ENCODE measurements around the gene KRT16. TPM values are rescaled to one million over a fixed set of nuclear protein-coding genes. Genes with fewer than 3 reads are reported as not detected.

The KRT16 gene
- total RNA-seq, 1 donor from 2014 or later = 0.40 TPM

DNA sequence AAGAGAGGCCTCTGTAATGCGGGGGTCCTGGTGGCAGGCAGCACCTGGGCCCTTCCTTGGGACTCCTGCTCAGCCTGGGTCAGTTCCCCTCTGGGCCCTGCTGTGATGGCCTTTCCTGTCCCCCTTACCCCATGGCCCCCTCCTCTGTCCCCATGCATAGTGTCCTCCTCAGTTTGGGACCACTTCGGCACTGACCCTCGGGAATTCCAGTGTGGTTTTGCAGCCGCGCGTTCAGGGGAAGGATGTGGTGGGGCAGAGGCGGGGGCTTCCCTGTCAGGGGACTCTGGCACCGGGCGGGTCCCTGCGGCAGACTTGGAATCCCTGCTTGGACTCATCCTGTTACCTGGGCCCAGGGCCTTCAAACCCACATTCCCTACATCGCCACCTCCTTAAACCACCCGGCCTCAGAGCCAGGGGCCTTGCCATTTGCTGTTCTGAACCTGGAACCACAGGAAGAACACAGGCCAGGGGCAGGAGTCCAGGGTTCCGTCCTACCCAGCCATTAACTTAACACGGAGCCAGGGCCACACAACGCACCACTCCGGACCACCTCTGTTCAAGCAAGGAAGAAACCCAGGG, 44.7 kb upstream of the KRT16 start:
- H3K27me3 Mint-ChIP-seq (ENCODE audit: low read depth) = no peaks in the 10 kb centered on the region
- no peaks in the 10 kb centered on the region for H3K36me3 Mint-ChIP-seq
- no peak for DNase-seq (ENCODE audit: low spot score in 2 of 2, unreplicated experiment in 2 of 2)
- peak overlapping the region; percentile 61 for H3K27ac Mint-ChIP-seq
- no peak overlapping the region for H3K4me3 Mint-ChIP-seq
- peaks cover 41% of the 10 kb centered on the region for H3K4me1 Mint-ChIP-seq
- H3K9me3 Mint-ChIP-seq = no peaks in the 10 kb centered on the region
- TF ChIP-seq, protein P1, sequence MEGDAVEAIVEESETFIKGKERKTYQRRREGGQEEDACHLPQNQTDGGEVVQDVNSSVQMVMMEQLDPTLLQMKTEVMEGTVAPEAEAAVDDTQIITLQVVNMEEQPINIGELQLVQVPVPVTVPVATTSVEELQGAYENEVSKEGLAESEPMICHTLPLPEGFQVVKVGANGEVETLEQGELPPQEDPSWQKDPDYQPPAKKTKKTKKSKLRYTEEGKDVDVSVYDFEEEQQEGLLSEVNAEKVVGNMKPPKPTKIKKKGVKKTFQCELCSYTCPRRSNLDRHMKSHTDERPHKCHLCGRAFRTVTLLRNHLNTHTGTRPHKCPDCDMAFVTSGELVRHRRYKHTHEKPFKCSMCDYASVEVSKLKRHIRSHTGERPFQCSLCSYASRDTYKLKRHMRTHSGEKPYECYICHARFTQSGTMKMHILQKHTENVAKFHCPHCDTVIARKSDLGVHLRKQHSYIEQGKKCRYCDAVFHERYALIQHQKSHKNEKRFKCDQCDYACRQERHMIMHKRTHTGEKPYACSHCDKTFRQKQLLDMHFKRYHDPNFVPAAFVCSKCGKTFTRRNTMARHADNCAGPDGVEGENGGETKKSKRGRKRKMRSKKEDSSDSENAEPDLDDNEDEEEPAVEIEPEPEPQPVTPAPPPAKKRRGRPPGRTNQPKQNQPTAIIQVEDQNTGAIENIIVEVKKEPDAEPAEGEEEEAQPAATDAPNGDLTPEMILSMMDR (IDR thresholded peaks at IDR 0.05; ENCODE audit: unreplicated experiment) = no peak

DNA sequence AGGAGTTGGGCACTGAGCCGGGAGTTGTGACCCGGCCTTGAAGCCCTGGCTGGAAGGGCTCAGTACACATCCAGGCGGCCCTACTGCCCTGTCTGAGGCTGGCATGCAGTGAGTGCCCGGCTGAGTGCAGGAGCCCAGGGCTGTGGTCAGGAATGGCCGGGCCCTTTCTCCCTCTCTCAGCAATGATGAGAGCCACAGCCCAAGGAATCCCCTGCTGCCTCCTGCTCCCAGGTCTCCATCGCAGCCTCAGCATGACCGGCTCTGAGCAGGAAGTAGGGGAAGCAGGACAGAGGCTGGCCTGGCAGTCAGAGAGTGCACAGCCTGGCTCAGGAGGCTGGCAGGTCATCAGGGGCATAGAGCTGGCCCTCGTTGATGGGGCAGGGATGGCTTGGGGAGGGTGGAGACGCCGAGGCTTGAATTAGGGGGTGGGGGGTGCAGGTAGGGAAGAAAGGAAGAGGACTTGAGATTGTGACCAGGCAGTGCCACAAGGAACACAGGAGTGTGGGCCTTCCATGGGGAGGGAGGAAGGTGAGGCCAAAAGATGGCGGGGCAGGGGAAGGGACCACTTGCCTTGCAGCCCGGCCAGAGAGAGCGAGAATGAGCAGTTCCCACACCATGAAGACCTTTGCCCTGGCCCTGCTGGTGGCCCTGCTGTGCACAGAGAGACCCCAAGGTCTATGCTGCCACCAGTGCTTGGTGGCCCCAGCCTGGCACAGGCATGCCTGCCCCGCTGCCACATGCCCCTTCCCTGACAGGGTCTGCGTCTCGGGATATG, 43.9 kb upstream of the KRT16 start:
- TF ChIP-seq, protein P1 (IDR thresholded peaks at IDR 0.05; ENCODE audit: unreplicated experiment) = no peak
- Mint-ChIP-seq H3K4me1 (peaks cover 47% of the 10 kb centered on the region), H3K4me3 (no peak overlapping the region), H3K27me3 (ENCODE audit: low read depth) (no peaks in the 10 kb centered on the region), H3K27ac (peak overlapping the region; percentile 95), H3K36me3 (no peaks in the 10 kb centered on the region), H3K9me3 (no peaks in the 10 kb centered on the region)
- no peak for DNase-seq (ENCODE audit: low spot score in 2 of 2, unreplicated experiment in 2 of 2)

- no peaks in the 10 kb centered on the region for H3K9me3 Mint-ChIP-seq
- peaks cover 48% of the 10 kb centered on the region for H3K4me1 Mint-ChIP-seq
- TF ChIP-seq, protein P1 (IDR thresholded peaks at IDR 0.05; ENCODE audit: unreplicated experiment) = no peak
- H3K4me3 Mint-ChIP-seq = no peak overlapping the region
- peak in 1 of 2 experiments; percentile 67 for DNase-seq (ENCODE audit: low spot score in 2 of 2, unreplicated experiment in 2 of 2)
- H3K36me3 Mint-ChIP-seq = no peaks in the 10 kb centered on the region
- peak overlapping the region; percentile 95 for H3K27ac Mint-ChIP-seq
- no peaks in the 10 kb centered on the region for H3K27me3 Mint-ChIP-seq (ENCODE audit: low read depth)
Measured at GRCh38 chr17:41655611-41656111, 43.1 kb upstream of the KRT16 start.

- no peak for DNase-seq (ENCODE audit: low spot score in 2 of 2, unreplicated experiment in 2 of 2)
- peaks cover 42% of the 10 kb centered on the region for H3K4me1 Mint-ChIP-seq
- no peaks in the 10 kb centered on the region for H3K36me3 Mint-ChIP-seq
- H3K27me3 Mint-ChIP-seq (ENCODE audit: low read depth) = no peaks in the 10 kb centered on the region
- TF ChIP-seq, protein P1 (IDR thresholded peaks at IDR 0.05; ENCODE audit: unreplicated experiment) = no peak
- no peak overlapping the region for H3K4me3 Mint-ChIP-seq
- H3K9me3 Mint-ChIP-seq = no peaks in the 10 kb centered on the region
- peak overlapping the region; percentile 95 for H3K27ac Mint-ChIP-seq
Measured at GRCh38 chr17:41654678-41655607, 42.4 kb upstream of the KRT16 start.

- no peaks in the 10 kb centered on the region for H3K9me3 Mint-ChIP-seq
- H3K4me3 Mint-ChIP-seq = no peak overlapping the region
- peak in 1 of 2 experiments; percentile 61 for DNase-seq (ENCODE audit: low spot score in 2 of 2, unreplicated experiment in 2 of 2)
- no peaks in the 10 kb centered on the region for H3K27me3 Mint-ChIP-seq (ENCODE audit: low read depth)
- peaks cover 37% of the 10 kb centered on the region for H3K4me1 Mint-ChIP-seq
- peak overlapping the region; percentile 95 for H3K27ac Mint-ChIP-seq
- TF ChIP-seq, protein P1 (IDR thresholded peaks at IDR 0.05; ENCODE audit: unreplicated experiment) = no peak
- no peaks in the 10 kb centered on the region for H3K36me3 Mint-ChIP-seq
Measured at GRCh38 chr17:41653892-41654677, 41.5 kb upstream of the KRT16 start.

All from mesothelial cell of epicardium (in vitro differentiated cells).